Ectodermal cell (in vitro differentiated cells): Measurements from ENCODE around the gene CACNB4.
"Not testable (repeated sequence)": the region's sequence is repeated elsewhere in the genome, so short reads cannot be mapped to it uniquely, and the experiment has no call there.

Experiments used
- H3K27ac ChIP-seq: 2 replicates; pipeline ENCODE4 v1.7.0; 2013; ENCODE audit warnings: mild to moderate bottlenecking, low read depth, low read length; ENCODE audit not compliant: insufficient read depth, poor library complexity, severe bottlenecking
- H3K27me3 ChIP-seq: 2 replicates; pipeline ENCODE4 v1.7.0; 2013; ENCODE audit warnings: mild to moderate bottlenecking, low read length; ENCODE audit not compliant: insufficient read depth, control insufficient read depth, poor library complexity, severe bottlenecking
- H3K36me3 ChIP-seq: one replicate; pipeline ENCODE4 v1.7.0; 2013; ENCODE audit warnings: low read length; ENCODE audit not compliant: control insufficient read depth, insufficient read depth
- H3K4me1 ChIP-seq: one replicate; pipeline ENCODE4 v1.7.0; 2013; ENCODE audit warnings: low read length; ENCODE audit not compliant: control insufficient read depth, insufficient read depth
- H3K4me3 ChIP-seq: 2 replicates; pipeline ENCODE4 v1.7.0; 2013; ENCODE audit warnings: low read depth, low read length, control low read depth; ENCODE audit not compliant: insufficient read depth
- H3K9me3 ChIP-seq: 2 replicates; pipeline ENCODE4 v1.7.0; 2013; ENCODE audit warnings: mild to moderate bottlenecking, low read length, moderate library complexity; ENCODE audit not compliant: control insufficient read depth
- WGBS, 2 experiments: methylation state at CpG; one replicate each; pipeline ENCODE4 v1.1.7; 2013; ENCODE audit warnings: missing lambda C conversion rate in 2 of 2; 5-methylcytosine and 5-hydroxymethylcytosine counted together

The CACNB4 gene

DNA sequence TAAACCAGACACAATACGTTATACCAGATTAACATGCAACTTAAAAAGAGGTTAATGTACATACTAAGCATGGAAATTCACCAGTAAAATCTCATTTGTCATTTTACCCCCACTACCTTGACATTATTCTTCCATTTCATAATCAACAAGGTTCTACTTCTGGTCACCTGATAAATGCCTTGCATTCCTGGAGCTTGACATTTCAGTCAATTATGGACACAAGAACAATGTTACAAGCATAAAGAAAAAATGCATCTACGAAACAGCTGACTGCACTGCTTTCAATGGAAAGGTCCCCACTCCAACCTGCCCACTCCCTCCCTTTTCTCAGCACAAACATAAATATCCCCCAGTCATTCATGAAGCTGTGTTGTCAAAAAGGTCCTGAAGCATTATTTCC, 302.1 kb downstream of the CACNB4 start:
- H3K36me3 ChIP-seq: peaks cover 4% of the 10 kb centered on the region
- H3K27ac ChIP-seq: no peak overlapping the region
- no peaks in the 10 kb centered on the region for H3K27me3 ChIP-seq
- no peaks in the 10 kb centered on the region for H3K4me1 ChIP-seq
- H3K4me3 ChIP-seq: no peak overlapping the region
- H3K9me3 ChIP-seq: no peaks in the 10 kb centered on the region
- 84 to 95% methylated on average over 2 of the region's 2 CpGs for WGBS, 2 experiments

DNA sequence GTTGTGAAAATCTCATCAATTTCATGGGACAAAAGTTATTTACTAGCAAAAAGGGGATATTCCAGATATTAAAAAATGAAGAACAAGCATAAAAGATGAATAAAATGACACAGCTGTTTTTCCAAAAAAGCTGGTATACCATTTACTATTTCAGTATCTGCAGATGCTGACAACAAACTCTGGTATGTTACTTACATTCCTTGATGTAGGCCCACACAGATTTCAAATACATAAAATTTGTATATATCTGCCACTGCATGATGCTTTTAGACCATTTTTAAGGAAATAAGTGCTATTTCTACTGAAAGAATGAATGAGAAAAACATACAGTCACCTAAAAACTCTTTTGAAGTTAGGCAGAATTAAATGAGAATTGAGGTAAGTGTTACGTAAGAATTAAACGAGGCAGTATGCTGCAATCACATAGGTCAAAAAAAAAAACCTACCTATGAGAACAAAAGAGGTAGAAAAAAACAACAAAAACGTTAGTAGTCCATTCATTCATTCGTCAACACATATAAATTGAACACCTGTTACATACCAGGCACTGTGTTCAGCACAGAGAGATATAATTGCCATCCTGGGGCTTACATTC, 303.1 kb downstream of the CACNB4 start:
- no peak overlapping the region for H3K4me3 ChIP-seq
- H3K9me3 ChIP-seq: no peaks in the 10 kb centered on the region
- WGBS, 2 experiments: 87 to 90% methylated on average over 3 to 4 of the region's 4 CpGs
- H3K27ac ChIP-seq: no peak overlapping the region
- no peaks in the 10 kb centered on the region for H3K27me3 ChIP-seq
- H3K4me1 ChIP-seq: no peaks in the 10 kb centered on the region
- H3K36me3 ChIP-seq: peaks cover 4% of the 10 kb centered on the region

DNA sequence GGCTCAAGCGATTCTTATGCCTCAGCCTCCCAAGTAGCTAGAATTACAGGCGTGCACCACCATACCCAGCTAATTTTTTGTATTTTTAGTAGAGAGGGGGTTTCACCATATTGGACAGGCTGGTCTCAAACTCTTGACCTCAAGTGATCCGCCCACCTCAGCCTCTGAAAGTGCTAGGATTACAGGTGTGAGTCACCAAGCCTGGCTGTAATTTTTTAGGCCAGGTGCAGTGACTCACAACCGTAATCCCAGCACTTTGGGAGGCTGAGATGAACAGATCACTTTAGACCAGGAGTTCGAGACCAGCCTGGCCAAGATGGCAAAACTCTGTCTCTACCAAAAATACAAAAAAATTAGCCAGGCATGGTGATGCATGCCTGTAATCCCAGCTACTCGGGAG, 304.4 kb downstream of the CACNB4 start:
- H3K27ac ChIP-seq, H3K9me3 ChIP-seq, H3K4me3 ChIP-seq, H3K4me1 ChIP-seq, H3K36me3 ChIP-seq, H3K27me3 ChIP-seq: not testable (repeated sequence)
- WGBS, 2 experiments: 94 to 95% methylated on average over 5 to 6 of the region's 6 CpGs

DNA sequence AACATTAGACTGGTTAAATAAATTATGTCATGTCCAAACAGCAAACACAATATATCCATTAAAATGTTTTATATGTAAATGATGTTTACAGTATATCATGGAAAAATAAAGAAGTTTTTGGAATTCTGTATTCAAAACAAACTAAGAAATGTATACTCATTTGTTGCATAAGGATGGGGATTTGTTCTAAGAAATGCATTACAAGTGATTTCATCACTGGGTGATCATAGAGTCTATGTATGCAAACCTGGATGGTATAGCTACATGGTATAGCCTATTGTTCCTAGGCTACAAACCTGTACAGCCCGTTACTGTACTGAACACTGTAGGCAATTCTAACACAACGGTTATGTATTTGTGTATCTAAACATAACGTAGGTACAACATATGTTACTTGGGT, 305.7 kb downstream of the CACNB4 start:
- H3K9me3 ChIP-seq: no peaks in the 10 kb centered on the region
- H3K36me3 ChIP-seq: peaks cover 4% of the 10 kb centered on the region
- H3K27me3 ChIP-seq: no peaks in the 10 kb centered on the region
- H3K27ac ChIP-seq: no peak overlapping the region
- 98 to 100% methylated on average over 2 to 3 of the region's 3 CpGs for WGBS, 2 experiments
- H3K4me3 ChIP-seq: no peak overlapping the region
- no peaks in the 10 kb centered on the region for H3K4me1 ChIP-seq

DNA sequence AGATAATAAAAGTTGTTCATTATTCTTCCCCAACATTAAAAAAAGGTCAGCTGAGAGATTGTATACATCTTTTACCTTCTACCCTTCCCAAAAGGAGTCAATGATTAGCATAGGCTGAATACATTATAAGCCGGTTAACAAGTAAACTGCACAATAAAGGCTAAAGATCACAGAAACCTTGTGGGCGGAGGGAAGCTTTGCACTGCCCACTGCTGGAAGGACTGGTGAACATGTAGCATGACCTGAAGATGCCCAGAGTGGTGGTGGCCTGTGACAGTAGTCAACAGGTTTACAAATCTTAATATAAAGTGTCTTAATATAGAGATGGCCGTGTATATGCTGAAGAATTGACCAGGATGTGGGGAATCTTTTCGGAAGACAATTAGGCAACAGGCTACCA, 306.3 kb downstream of the CACNB4 start:
- H3K4me1 ChIP-seq: no peaks in the 10 kb centered on the region

DNA sequence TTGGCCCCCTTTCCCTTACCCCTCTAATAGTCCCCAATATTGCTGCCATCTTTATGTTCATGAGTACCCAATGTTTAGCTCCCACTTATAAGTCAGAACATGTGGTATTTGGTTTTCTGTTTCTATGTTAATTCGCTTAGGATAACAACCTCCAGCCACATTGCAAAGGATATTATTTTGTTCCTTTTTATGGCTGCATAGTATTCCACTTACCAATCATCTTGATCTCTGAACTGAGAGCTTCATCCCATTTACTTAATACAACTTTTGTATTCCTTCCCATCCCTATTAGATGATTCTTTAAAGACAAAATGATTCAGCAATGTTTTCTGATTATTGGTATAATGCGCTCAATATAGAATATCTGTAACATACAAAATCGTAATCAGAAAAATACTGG, 307.3 kb downstream of the CACNB4 start:
- 94 to 100% methylated on average over 2 of the region's 3 CpGs for WGBS, 2 experiments

More for the DNA sequence above, 306.3 kb downstream of the CACNB4 start:
- H3K9me3 ChIP-seq: no peaks in the 10 kb centered on the region
- H3K27me3 ChIP-seq: no peaks in the 10 kb centered on the region
- peaks cover 4% of the 10 kb centered on the region for H3K36me3 ChIP-seq
- 91 to 98% methylated on average over 4 of the region's 4 CpGs for WGBS, 2 experiments
- no peak overlapping the region for H3K4me3 ChIP-seq
- H3K27ac ChIP-seq: no peak overlapping the region

DNA sequence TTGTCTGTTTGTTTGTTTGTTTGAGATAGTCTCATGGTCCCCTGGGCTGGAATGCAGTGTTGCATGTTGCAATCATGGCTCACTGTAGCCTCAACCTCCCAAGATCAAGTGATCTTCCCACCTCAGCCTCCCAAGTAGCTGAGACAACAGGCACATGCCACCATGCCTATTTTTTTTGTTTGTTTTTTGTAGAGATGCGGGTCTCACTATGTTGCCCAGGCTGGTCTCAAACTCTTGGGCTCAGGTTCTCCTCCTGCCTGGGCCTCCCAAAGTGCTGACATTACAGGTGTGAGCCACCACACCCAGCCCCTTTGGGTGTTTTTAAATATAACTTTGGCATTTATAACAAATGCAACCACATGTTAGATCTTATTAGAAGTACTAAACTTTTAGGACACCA, 308.2 kb downstream of the CACNB4 start:
- Histone ChIP-seq H3K9me3 (no peaks in the 10 kb centered on the region), H3K27me3 (no peaks in the 10 kb centered on the region), H3K4me3 (no peak overlapping the region), H3K4me1 (no peaks in the 10 kb centered on the region), H3K27ac (no peak overlapping the region), H3K36me3 (peaks cover 4% of the 10 kb centered on the region)
- 90 to 100% methylated on average over 1 of the region's 1 CpG for WGBS, 2 experiments

More for the DNA sequence above, 307.3 kb downstream of the CACNB4 start:
- Histone ChIP-seq H3K4me1 (no peaks in the 10 kb centered on the region), H3K36me3 (peaks cover 4% of the 10 kb centered on the region), H3K4me3 (no peak overlapping the region), H3K9me3 (no peaks in the 10 kb centered on the region), H3K27ac (no peak overlapping the region), H3K27me3 (no peaks in the 10 kb centered on the region)

DNA sequence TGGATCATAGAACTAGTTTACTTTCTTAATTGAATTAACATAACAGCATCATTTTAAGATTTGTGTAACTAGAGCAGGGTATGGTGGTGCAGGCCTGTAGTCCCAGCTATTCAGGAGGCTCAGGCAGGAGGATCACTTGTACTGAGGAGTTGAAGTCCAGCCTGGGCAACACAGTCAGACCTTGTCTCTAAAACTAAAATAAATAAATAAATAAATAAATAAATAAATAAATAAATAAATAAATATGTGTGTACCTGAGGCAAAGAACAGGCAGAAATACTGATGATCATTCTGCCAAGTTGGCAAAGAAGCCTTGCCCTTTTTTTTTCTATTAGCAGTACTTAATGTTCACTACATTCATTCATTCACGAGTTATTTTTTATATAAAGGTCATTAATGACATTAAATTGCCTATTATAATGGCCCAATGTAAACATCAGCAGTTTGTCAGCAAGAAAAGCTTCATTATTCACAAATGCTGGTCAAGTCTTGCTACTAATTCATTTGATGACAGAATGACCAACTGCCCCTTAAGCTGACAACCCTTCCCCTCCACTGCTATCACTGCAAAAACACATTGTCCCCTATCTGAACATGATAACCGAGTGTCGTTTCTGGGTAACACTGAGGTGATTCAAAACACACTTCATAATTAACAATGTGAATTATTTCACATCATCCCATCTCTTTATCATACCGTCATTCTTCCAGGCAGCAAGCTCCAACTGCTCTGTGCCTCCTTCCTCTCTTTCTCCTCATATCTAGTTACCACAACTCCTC, 309.6 kb downstream of the CACNB4 start:
- no peak overlapping the region for H3K4me3 ChIP-seq
- H3K27ac ChIP-seq: no peak overlapping the region
- no peaks in the 10 kb centered on the region for H3K4me1 ChIP-seq
- no peaks in the 10 kb centered on the region for H3K9me3 ChIP-seq
- WGBS, 2 experiments: 94 to 97% methylated on average over 3 to 4 of the region's 4 CpGs
- H3K27me3 ChIP-seq: no peaks in the 10 kb centered on the region
- H3K36me3 ChIP-seq: no peaks in the 10 kb centered on the region

DNA sequence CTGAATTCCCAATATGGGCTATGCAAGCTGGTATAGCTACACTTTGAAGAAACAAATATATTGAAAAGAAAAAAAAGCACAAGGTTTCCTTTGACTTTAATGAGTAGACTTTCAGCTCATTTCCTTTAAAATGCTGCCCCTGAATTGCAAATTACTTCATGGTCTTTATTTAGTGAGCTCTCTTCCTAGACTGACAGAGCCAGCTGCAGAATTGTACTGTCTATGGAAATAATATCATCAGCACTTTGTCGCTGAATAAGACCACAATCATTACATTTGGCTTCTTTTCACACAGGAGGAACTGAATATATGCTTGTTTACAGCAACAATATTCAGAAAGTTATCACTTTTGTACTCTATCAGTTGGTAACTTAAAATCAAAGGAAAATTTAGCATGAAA, 312.4 kb downstream of the CACNB4 start:
- Histone ChIP-seq H3K9me3 (no peaks in the 10 kb centered on the region), H3K27ac (no peak overlapping the region), H3K36me3 (no peaks in the 10 kb centered on the region), H3K4me3 (no peak overlapping the region), H3K27me3 (no peaks in the 10 kb centered on the region), H3K4me1 (no peaks in the 10 kb centered on the region)
- WGBS, 2 experiments: 83 to 88% methylated on average over 1 of the region's 1 CpG

DNA sequence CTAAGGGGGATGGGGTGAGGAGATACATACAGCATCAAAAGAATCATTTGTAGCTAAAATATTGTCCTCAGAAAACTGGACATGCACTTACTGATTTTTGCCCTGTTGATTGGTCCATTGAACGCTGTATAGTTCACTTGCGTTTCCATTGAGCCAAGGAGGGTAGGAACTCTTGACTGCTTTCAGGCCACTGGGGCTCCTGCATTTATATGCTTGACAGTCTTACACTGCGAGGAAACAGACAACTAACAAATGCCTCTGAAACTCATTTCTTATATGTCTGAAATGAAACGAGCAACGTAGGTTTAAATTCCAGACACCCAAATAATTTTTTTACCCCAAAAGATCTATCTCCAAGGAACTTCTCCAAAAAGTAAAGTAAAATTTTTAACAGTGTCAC, 312.8 kb downstream of the CACNB4 start:
- H3K4me1 ChIP-seq: no peaks in the 10 kb centered on the region
- no peaks in the 10 kb centered on the region for H3K9me3 ChIP-seq
- no peak overlapping the region for H3K27ac ChIP-seq
- no peaks in the 10 kb centered on the region for H3K36me3 ChIP-seq
- no peak overlapping the region for H3K4me3 ChIP-seq
- no peaks in the 10 kb centered on the region for H3K27me3 ChIP-seq
- 94 to 98% methylated on average over 5 of the region's 5 CpGs for WGBS, 2 experiments
